Measurements from ENCODE around the gene NPIPB4. TPM values are rescaled to one million over a fixed set of nuclear protein-coding genes. Genes with fewer than 3 reads are reported as not detected.

Gene NPIPB4
- 33.1 and 49.3 TPM in 2 replicates for total RNA-seq

GRCh38 chr16:21857656-21858055 is at the start of gene NPIPB4:
TSS of gene NPIPB4 (minus strand) at chr16:21857756. CDS start at chr16:21857378, 378 bp downstream.

Small RNA genes lying within 50 kb of the gene (small RNA-seq; reads per million reads assigned to genes)
- gene AC092375.3, result not detected

Other genes with a start within 250 kb of the NPIPB4 start
- gene IGSF6, start 205.1 kb downstream of the NPIPB4 start, total RNA-seq, result not detected in 2 replicates
- under 0.01 and 0.37 TPM in 2 replicates for gene OTOA, start 193.8 kb downstream of the NPIPB4 start, total RNA-seq
- 151 and 170 TPM in 2 replicates for gene UQCRC2, start 95.6 kb upstream of the NPIPB4 start, total RNA-seq
- gene PDZD9, start 143.4 kb upstream of the NPIPB4 start, total RNA-seq, result not detected in 2 replicates
- gene MOSMO, start 150.4 kb upstream of the NPIPB4 start, total RNA-seq, result 17.6 and 38.3 TPM in 2 replicates
- gene VWA3A, start 234.8 kb upstream of the NPIPB4 start, total RNA-seq, result 0.20 and 0.37 TPM in 2 replicates